ENCODE measurements around the gene RPS14.

The RPS14 gene

DNA sequence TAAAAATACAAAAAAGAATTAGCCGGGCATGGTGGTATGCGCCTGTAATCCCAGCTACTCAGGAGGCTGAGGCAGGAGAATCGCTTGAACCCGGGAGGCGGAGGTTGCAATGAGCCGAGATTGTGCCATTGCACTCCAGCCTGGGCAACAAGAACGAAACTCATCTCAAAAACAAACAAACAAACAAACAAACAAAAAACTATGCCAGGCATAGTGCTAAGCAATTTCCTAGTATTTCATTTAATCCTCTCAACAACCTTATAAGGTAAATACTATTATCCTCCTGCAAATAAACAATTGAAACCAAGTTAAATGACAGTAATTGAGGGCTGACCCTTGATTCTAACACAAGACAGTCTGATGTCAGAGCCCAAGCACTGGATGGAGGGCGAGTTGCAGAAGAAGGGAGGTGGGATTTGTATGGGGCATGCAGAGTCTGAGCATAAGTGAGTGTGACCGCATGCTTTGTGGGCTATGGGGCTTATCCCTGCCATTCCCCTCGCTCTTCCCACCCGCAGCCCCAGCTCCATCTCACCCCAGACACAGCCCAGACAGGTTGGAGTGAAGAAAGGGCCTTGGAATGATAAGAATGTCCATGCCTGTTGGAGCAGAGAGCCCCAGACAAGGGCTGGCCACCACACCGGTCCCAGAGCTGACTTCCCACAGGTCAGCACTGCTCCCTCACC is 24.3 kb upstream of the RPS14 start:
- TF ChIP-seq, protein P1, sequence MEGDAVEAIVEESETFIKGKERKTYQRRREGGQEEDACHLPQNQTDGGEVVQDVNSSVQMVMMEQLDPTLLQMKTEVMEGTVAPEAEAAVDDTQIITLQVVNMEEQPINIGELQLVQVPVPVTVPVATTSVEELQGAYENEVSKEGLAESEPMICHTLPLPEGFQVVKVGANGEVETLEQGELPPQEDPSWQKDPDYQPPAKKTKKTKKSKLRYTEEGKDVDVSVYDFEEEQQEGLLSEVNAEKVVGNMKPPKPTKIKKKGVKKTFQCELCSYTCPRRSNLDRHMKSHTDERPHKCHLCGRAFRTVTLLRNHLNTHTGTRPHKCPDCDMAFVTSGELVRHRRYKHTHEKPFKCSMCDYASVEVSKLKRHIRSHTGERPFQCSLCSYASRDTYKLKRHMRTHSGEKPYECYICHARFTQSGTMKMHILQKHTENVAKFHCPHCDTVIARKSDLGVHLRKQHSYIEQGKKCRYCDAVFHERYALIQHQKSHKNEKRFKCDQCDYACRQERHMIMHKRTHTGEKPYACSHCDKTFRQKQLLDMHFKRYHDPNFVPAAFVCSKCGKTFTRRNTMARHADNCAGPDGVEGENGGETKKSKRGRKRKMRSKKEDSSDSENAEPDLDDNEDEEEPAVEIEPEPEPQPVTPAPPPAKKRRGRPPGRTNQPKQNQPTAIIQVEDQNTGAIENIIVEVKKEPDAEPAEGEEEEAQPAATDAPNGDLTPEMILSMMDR (IDR thresholded peaks at IDR 0.05; ENCODE audit: unreplicated experiment in 3 of 3) = no peak
- H3K36me3 Mint-ChIP-seq (ENCODE audit: low read depth) = no peaks in the 10 kb centered on the region
- H3K4me1 Mint-ChIP-seq = peaks cover 7% of the 10 kb centered on the region
- no peak overlapping the region for H3K4me3 Mint-ChIP-seq
- no peaks in the 10 kb centered on the region for H3K9me3 Mint-ChIP-seq
- peaks cover 5% of the 10 kb centered on the region for H3K27me3 Mint-ChIP-seq (ENCODE audit: low read depth)
- H3K27ac Mint-ChIP-seq = peak overlapping the region in 2 of 3 experiments; percentile 55 to 80

DNA sequence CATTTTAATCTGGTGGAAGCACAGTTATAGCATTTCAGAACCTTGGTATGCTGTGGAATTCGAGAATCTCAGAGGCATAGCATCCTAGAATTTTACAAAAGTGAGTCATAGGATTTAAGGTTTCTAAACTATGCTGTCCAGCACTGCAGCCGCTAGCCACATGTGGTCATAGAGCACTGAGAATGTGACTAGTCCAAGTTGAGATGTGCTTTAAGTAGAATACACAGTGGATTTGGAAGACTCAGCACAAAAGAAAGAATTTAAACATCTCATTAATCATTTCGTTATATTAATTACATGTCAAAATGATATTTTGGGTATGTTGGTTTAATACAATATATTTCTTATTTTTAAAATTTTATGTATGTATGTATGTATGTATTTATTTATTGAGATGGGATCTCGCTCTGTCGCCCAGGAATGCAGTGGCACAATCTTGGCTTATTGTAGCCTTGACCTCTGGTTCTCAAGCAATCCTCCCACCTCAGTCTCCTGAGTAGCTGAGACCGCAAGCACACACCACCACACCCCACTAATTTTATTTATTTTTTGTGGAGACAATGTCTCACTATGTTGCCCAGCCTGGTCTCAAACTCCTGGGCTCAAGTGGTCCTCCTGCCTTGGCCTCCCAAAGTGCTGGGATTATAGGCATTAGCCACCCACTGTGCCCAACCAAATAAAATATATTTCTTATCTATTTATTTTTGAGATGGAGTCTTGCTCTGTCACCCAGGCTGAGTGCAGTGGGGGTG is 20.4 kb upstream of the RPS14 start:
- no peaks in the 10 kb centered on the region for H3K9me3 Mint-ChIP-seq
- no peak overlapping the region for H3K4me3 Mint-ChIP-seq
- H3K4me1 Mint-ChIP-seq = peaks cover 7% of the 10 kb centered on the region
- H3K36me3 Mint-ChIP-seq (ENCODE audit: low read depth) = no peaks in the 10 kb centered on the region
- H3K27me3 Mint-ChIP-seq (ENCODE audit: low read depth) = peaks cover 5% of the 10 kb centered on the region
- peak overlapping the region in 2 of 3 experiments; percentile 29 to 54 for H3K27ac Mint-ChIP-seq
- TF ChIP-seq, protein P1 (IDR thresholded peaks at IDR 0.05; ENCODE audit: unreplicated experiment in 3 of 3) = no peak

DNA sequence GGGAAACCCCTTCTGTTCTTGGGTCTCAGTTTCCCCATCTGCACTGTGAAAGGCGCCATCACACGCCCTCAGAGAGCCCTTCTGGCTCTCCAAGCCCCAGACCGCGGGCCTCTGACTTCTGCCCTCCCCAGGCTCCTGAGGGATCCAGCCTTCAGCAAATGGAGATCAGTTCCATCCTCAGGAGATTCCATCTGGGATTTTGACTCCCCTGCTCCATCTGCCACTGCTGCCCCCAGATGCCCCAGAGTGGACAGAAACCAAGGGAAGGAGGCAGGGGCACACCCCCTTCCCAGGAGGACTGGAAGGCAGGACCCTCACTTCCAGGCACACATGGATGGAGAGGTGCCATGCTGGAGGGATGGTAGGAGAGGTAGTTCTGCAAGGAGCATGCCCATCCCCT is 18.7 kb upstream of the RPS14 start:
- Mint-ChIP-seq H3K27me3 (ENCODE audit: low read depth) (peaks cover 5% of the 10 kb centered on the region), H3K36me3 (ENCODE audit: low read depth) (no peaks in the 10 kb centered on the region), H3K4me1 (peaks cover 12% of the 10 kb centered on the region), H3K4me3 (no peak overlapping the region), H3K9me3 (no peaks in the 10 kb centered on the region), H3K27ac (no peak overlapping the region)
- TF ChIP-seq, protein P1 (IDR thresholded peaks at IDR 0.05; ENCODE audit: unreplicated experiment in 3 of 3) = no peak

DNA sequence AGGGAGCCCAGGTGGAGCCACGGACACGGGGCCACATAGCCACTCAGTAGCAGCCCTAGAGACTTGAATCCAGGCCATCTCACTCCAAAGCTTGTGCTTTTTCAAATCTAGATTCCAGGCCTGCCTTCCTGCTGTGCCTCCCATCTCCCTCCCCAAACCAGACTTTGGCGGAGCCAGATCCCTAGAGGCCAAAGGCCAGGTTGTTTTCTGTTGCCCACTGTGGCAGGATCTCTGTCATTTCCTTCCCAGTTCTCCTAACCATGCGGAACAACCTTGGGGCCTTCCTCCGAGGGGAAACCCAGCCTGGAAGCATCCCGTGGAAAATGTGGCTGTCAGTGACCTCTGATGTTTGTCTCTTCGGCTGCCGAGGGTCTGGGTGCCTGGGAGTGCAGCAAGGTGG is 16.4 kb upstream of the RPS14 start:
- peak overlapping the region in 1 of 3 experiments; percentile 19 for H3K27ac Mint-ChIP-seq
- H3K27me3 Mint-ChIP-seq (ENCODE audit: low read depth) = no peaks in the 10 kb centered on the region
- H3K4me1 Mint-ChIP-seq = peaks cover 18% of the 10 kb centered on the region
- no peaks in the 10 kb centered on the region for H3K36me3 Mint-ChIP-seq (ENCODE audit: low read depth)
- TF ChIP-seq, protein P1 (IDR thresholded peaks at IDR 0.05; ENCODE audit: unreplicated experiment in 3 of 3) = no peak
- H3K4me3 Mint-ChIP-seq = no peak overlapping the region
- H3K9me3 Mint-ChIP-seq = no peaks in the 10 kb centered on the region

DNA sequence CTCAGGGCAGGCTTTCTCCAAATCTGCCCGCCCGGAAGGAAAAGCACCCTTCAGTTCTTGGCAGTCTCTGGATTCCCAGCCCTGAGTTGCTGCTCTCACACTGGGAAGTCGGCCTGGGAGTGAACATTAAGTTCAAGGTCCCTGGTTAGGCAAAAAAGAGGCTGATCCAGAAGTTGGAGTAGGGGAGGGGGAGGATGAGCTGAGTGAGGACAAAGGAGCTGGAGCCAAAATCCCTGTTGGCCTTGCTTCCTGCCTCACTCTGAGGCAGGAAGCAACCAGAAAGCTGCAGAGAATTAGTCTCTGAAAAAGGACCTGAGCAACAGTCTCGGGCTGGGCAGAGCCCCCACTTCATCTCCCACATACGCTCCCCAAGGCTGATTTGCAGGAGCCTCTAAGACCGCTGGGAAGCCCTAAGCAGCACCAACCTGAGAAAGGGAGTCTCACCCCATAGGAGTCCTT is 15.0 kb upstream of the RPS14 start:
- H3K27me3 Mint-ChIP-seq (ENCODE audit: low read depth) = no peaks in the 10 kb centered on the region
- no peaks in the 10 kb centered on the region for H3K36me3 Mint-ChIP-seq (ENCODE audit: low read depth)
- TF ChIP-seq, protein P1 (IDR thresholded peaks at IDR 0.05; ENCODE audit: unreplicated experiment in 3 of 3) = no peak
- H3K9me3 Mint-ChIP-seq = no peaks in the 10 kb centered on the region
- H3K4me1 Mint-ChIP-seq = peaks cover 27% of the 10 kb centered on the region
- H3K4me3 Mint-ChIP-seq = no peak overlapping the region
- peak overlapping the region; percentile 76 to 91 (median 88) for H3K27ac Mint-ChIP-seq

Measured in nephron (organoid).